GM12878 (cell line): ENCODE data around the gene PARD6A.

Experiments used
- CREM ChIP-seq: IDR thresholded peaks from 2 replicates; pipeline ENCODE4 v1.6.1; 2014; ENCODE audit warnings: antibody characterized with exemption, low read depth
- SIN3A ChIP-seq: IDR thresholded peaks from 2 replicates; pipeline ENCODE4 v1.6.1; 2012; ENCODE audit warnings: low read depth, low read length, improper control_type of control experiment
- ZNF207 ChIP-seq: fragments of 450-650 bp; IDR thresholded peaks from 2 replicates; pipeline ENCODE4 v1.6.1; 2014; ENCODE audit warnings: antibody characterized with exemption, mild to moderate bottlenecking, borderline replicate concordance
- ZNF274 ChIP-seq: IDR thresholded peaks from one replicate; pipeline ENCODE4 v1.8.0; 2011; ENCODE audit not compliant: insufficient read length, insufficient read depth
- TF ChIP-seq, protein P1 (sequence below), 3 experiments: IDR thresholded peaks in 2 of 3; conservative IDR thresholded peaks in 1 of 3; 2 replicates each; pipeline ENCODE4 v1.5.1; 2011; ENCODE audit warnings: low read depth in 3 of 3, low read length in 3 of 3, mild to moderate bottlenecking in 3 of 3, control low read depth in 2 of 3, moderate library complexity in 2 of 3, inconsistent platforms in 1 of 3, mixed read lengths in 1 of 3; ENCODE audit not compliant: control insufficient read depth in 2 of 3, insufficient read depth in 1 of 3; ENCODE audit errors: extremely low read depth in 1 of 3

GRCh38 chr16:67707210-67707609 lies 46.5 kb downstream of the PARD6A start:
- TF ChIP-seq, protein P1, sequence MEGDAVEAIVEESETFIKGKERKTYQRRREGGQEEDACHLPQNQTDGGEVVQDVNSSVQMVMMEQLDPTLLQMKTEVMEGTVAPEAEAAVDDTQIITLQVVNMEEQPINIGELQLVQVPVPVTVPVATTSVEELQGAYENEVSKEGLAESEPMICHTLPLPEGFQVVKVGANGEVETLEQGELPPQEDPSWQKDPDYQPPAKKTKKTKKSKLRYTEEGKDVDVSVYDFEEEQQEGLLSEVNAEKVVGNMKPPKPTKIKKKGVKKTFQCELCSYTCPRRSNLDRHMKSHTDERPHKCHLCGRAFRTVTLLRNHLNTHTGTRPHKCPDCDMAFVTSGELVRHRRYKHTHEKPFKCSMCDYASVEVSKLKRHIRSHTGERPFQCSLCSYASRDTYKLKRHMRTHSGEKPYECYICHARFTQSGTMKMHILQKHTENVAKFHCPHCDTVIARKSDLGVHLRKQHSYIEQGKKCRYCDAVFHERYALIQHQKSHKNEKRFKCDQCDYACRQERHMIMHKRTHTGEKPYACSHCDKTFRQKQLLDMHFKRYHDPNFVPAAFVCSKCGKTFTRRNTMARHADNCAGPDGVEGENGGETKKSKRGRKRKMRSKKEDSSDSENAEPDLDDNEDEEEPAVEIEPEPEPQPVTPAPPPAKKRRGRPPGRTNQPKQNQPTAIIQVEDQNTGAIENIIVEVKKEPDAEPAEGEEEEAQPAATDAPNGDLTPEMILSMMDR (IDR thresholded peaks at IDR 0.05 in 2 of 3, conservative IDR thresholded peaks at IDR 0.05 in 1 of 3; ENCODE audit: control insufficient read depth in 2 of 3, extremely low read depth in 1 of 3, insufficient read depth in 1 of 3, low read depth in 3 of 3, low read length in 3 of 3) = no peak
- no peak for TF ChIP-seq SIN3A
- no peak for TF ChIP-seq CREM
- TF ChIP-seq ZNF274 = no peak
- no peak for TF ChIP-seq ZNF207
